WTC11 (cell line): ENCODE results near the gene SEZ6L2. TPM values are rescaled to one million over a fixed set of nuclear protein-coding genes. Genes with fewer than 3 reads are reported as not detected.
"Not testable (repeated sequence)": the region's sequence is repeated elsewhere in the genome, so short reads cannot be mapped to it uniquely, and the experiment has no call there.

Experiments
- ATAC-seq: fragments of 200-7000 bp; cut with Tn5 transposase; 2 replicates; pipeline ENCODE4 v1.10.0; 2021; ENCODE audit warnings: mild to moderate bottlenecking, moderate library complexity
- CTCF ChIA-PET: fragments of 300-600 bp; sonication (Branson Sonifier 250); formaldehyde crosslinking; loops from one replicate; lab custom pipeline; 2021; ENCODE audit warnings: antibody characterized with exemption; lab: Charles Lee
- POLR2A ChIA-PET: fragments of 350-600 bp; sonication (Branson Sonifier 250); formaldehyde crosslinking; loops from one replicate; lab custom pipeline; 2021; ENCODE audit warnings: antibody characterized with exemption; lab: Charles Lee
- DNase-seq: peaks from one replicate; pipeline ENCODE4 v3.0.0; 2021; ENCODE audit warnings: low spot score
- H3K27ac Mint-ChIP-seq: 2 replicates; pipeline ENCODE4 v1.8.0; 2021; ENCODE audit warnings: mixed read lengths
- H3K27me3 Mint-ChIP-seq: 2 replicates; pipeline ENCODE4 v1.8.0; 2021; ENCODE audit warnings: low read depth, mild to moderate bottlenecking, moderate library complexity, mixed read lengths
- H3K36me3 Mint-ChIP-seq: 2 replicates; pipeline ENCODE4 v1.8.0; 2021; ENCODE audit warnings: mixed read lengths
- H3K4me1 Mint-ChIP-seq: 2 replicates; pipeline ENCODE4 v1.8.0; 2022; ENCODE audit warnings: mixed read lengths
- H3K4me3 Mint-ChIP-seq: 2 replicates; pipeline ENCODE4 v1.8.0; 2021; ENCODE audit warnings: mild to moderate bottlenecking, moderate library complexity, mixed read lengths
- H3K9me3 Mint-ChIP-seq: 2 replicates; pipeline ENCODE4 v1.8.0; 2021; ENCODE audit warnings: mixed read lengths
- AR ChIP-seq: fragments of 250-450 bp; sonication (Bioruptor Pico); IDR thresholded peaks from 2 replicates; pipeline ENCODE4 v1.9.0; 2021; ENCODE audit warnings: mild to moderate bottlenecking
- ATF2 ChIP-seq: sonication (generic); formaldehyde crosslinking; IDR thresholded peaks from 2 replicates; pipeline ENCODE4 v1.8.1; 2022; ENCODE audit warnings: low read depth, missing genetic modification reagents, borderline replicate concordance
- HMGA2 ChIP-seq: fragments of 250-450 bp; sonication (Bioruptor Pico); IDR thresholded peaks from 2 replicates; pipeline ENCODE4 v1.4.0; 2021; ENCODE audit warnings: mild to moderate bottlenecking, moderate library complexity
- IRF1 ChIP-seq: sonication (generic); formaldehyde crosslinking; IDR thresholded peaks from 2 replicates; pipeline ENCODE4 v1.8.0; 2023; ENCODE audit warnings: missing genetic modification reagents
- NR1H2 ChIP-seq: sonication (generic); formaldehyde crosslinking; IDR thresholded peaks from 2 replicates; pipeline ENCODE4 v1.9.0; 2021; ENCODE audit warnings: mild to moderate bottlenecking, moderate library complexity, missing genetic modification reagents
- USF1 ChIP-seq: sonication (generic); formaldehyde crosslinking; IDR thresholded peaks from 2 replicates; pipeline ENCODE4 v1.8.0; 2022; ENCODE audit warnings: mild to moderate bottlenecking, missing genetic modification reagents
- USF2 ChIP-seq: sonication (generic); formaldehyde crosslinking; IDR thresholded peaks from 2 replicates; pipeline ENCODE4 v1.8.1; 2023; ENCODE audit warnings: mild to moderate bottlenecking, missing genetic modification reagents, moderate library complexity
- ZNF121 ChIP-seq: sonication (generic); formaldehyde crosslinking; IDR thresholded peaks from 2 replicates; pipeline ENCODE4 v1.8.0; 2023; ENCODE audit warnings: missing genetic modification reagents
- total RNA-seq: library from RNA; stranded (reverse); gene quantifications from 3 replicates; pipeline ENCODE4 v1.2.3, GENCODE V29; 2021

The SEZ6L2 gene
- total RNA-seq, 1 experiment from 2014 or later = 58.2 TPM

GRCh38 chr16:29892458-29892813 is 6.9 kb downstream of the SEZ6L2 start:
- H3K4me1 Mint-ChIP-seq = peaks cover 15% of the 10 kb centered on the region
- ATAC-seq (no peak), DNase-seq (no peak)
- no peaks in the 10 kb centered on the region for H3K27me3 Mint-ChIP-seq
- CTCF ChIA-PET = interaction anchor here (0.8 kb wide), 1 partner anchor 18 kb away, joined by 3 read pairs; no protein-coding TSS in a partner anchor
- H3K36me3 Mint-ChIP-seq = peaks cover 11% of the 10 kb centered on the region; the same call in 1 of the 2 replicates
- POLR2A ChIA-PET = no interaction called here
- no peak overlapping the region for H3K4me3 Mint-ChIP-seq
- peak overlapping the region; percentile 92 for H3K27ac Mint-ChIP-seq
- no peaks in the 10 kb centered on the region for H3K9me3 Mint-ChIP-seq
- TF ChIP-seq IRF1 (CRISPR knock-in tag) (no peak), AR (no peak), ATF2 (CRISPR knock-in tag) (no peak)

- POLR2A ChIA-PET = no interaction called here
- CTCF ChIA-PET = interaction anchor here (0.8 to 0.9 kb wide), 2 partner anchors 8 to 18 kb away, joined by 3 read pairs; partner anchors contain the start of gene ASPHD1
- ATAC-seq (peak; percentile 68), DNase-seq (no peak)
- H3K27ac Mint-ChIP-seq = peak overlapping the region; percentile 92
- no peak overlapping the region for H3K4me3 Mint-ChIP-seq
- H3K36me3 Mint-ChIP-seq = peaks cover 11% of the 10 kb centered on the region; the same call in 1 of the 2 replicates
- H3K27me3 Mint-ChIP-seq = no peaks in the 10 kb centered on the region
- H3K9me3 Mint-ChIP-seq = no peaks in the 10 kb centered on the region
- TF ChIP-seq ZNF121 (CRISPR knock-in tag) (peak; percentile 77; the same call in 1 of the 2 replicates), HMGA2 (CRISPR knock-in tag) (no peak)
- H3K4me1 Mint-ChIP-seq = peaks cover 12% of the 10 kb centered on the region
Observed at GRCh38 chr16:29891525-29892457, 7.6 kb downstream of the SEZ6L2 start.

GRCh38 chr16:29889372-29889771 is 10.0 kb downstream of the SEZ6L2 start:
- H3K9me3 Mint-ChIP-seq, CTCF ChIA-PET, H3K27ac Mint-ChIP-seq, DNase-seq, H3K27me3 Mint-ChIP-seq, H3K36me3 Mint-ChIP-seq, ATAC-seq, H3K4me3 Mint-ChIP-seq, POLR2A ChIA-PET: not testable (repeated sequence)
- peaks cover 12% of the 10 kb centered on the region for H3K4me1 Mint-ChIP-seq

- no peak for TF ChIP-seq NR1H2 (CRISPR knock-in tag)
- TF ChIP-seq USF2 = peak; percentile 65
- TF ChIP-seq USF1 (CRISPR knock-in tag) = peak; percentile 61
- TF ChIP-seq, all 79 proteins: peak for 2
- ATAC-seq (peak; percentile 55), DNase-seq (no peak)
- ChIA-PET POLR2A (no interaction called here), CTCF (interaction anchor here (0.8 to 1.4 kb wide), 3 partner anchors 19 to 148 kb away, joined by 4 to 9 read pairs (median 4); partner anchors contain the start of gene TLCD3B)
- Mint-ChIP-seq H3K9me3 (no peaks in the 10 kb centered on the region), H3K36me3 (peaks cover 26% of the 10 kb centered on the region), H3K4me3 (no peak overlapping the region), H3K4me1 (no peaks in the 10 kb centered on the region), H3K27me3 (no peaks in the 10 kb centered on the region), H3K27ac (no peak overlapping the region)
Observed at GRCh38 chr16:29883987-29884386, 15.4 kb downstream of the SEZ6L2 start.
